K562 (cell line): ENCODE measurements around the gene PBX2. TPM values are rescaled to one million over a fixed set of nuclear protein-coding genes. Genes with fewer than 3 reads are reported as not detected.
A peak's percentile ranks its signal among the peaks of the same experiment; 100 is the strongest.

Source experiments
- ASH1L ChIP-seq: fragments of 450-650 bp; IDR thresholded peaks from 2 replicates; pipeline ENCODE4 v1.6.1; 2018; ENCODE audit warnings: borderline replicate concordance, mild to moderate bottlenecking, low read depth; ENCODE audit not compliant: partially characterized antibody
- CEBPG ChIP-seq, 3 experiments: fragments of 200-800 bp in 1 of 3; sonication (Bioruptor generic) in 1 of 3; sonication (generic) in 1 of 3; formaldehyde crosslinking in 1 of 3; IDR thresholded peaks in 2 of 3; conservative IDR thresholded peaks in 1 of 3; 2 replicates each; pipeline versions ENCODE4 v1.6.1 to v1.8.0; 2016 to 2022; ENCODE audit warnings: missing compliant biosample characterization in 2 of 3, missing genetic modification characterization in 2 of 3, mild to moderate bottlenecking in 1 of 3, missing genetic modification reagents in 1 of 3
- CHCHD3 ChIP-seq: fragments of 250-450 bp; sonication (Bioruptor Pico); IDR thresholded peaks from 2 replicates; pipeline ENCODE4 v2.1.2; 2022; ENCODE audit warnings: mild to moderate bottlenecking
- ETV6 ChIP-seq, 3 experiments: fragments of 150-350 bp in 1 of 3; sonication (generic) in 1 of 3; formaldehyde crosslinking in 1 of 3; IDR thresholded peaks; 2 replicates each; pipeline versions ENCODE4 v1.6.1 to v1.8.0; 2014 to 2022; ENCODE audit warnings: borderline replicate concordance in 2 of 3, low read depth in 2 of 3, antibody characterized with exemption in 1 of 3, low read length in 1 of 3, mild to moderate bottlenecking in 1 of 3, missing genetic modification reagents in 1 of 3
- NCOA6 ChIP-seq: fragments of 450-650 bp; IDR thresholded peaks from 2 replicates; pipeline ENCODE4 v1.6.1; 2017; ENCODE audit warnings: mild to moderate bottlenecking
- NFE2 ChIP-seq: IDR thresholded peaks from 2 replicates; pipeline ENCODE4 v1.6.1; 2014; ENCODE audit warnings: antibody characterized with exemption, low read depth
- NUFIP1 ChIP-seq: fragments of 450-650 bp; IDR thresholded peaks from 2 replicates; pipeline ENCODE4 v1.6.1; 2018; ENCODE audit not compliant: partially characterized antibody
- SAP30 ChIP-seq: fragments of 200-600 bp; sonication (generic); IDR thresholded peaks from 2 replicates; pipeline ENCODE4 v1.6.1; 2012; ENCODE audit warnings: borderline replicate concordance, low read depth, mild to moderate bottlenecking, moderate library complexity, low read length, control low read depth, inconsistent platforms; ENCODE audit not compliant: insufficient read depth, poor library complexity, severe bottlenecking
- SIN3B ChIP-seq: fragments of 450-650 bp; IDR thresholded peaks from 2 replicates; pipeline ENCODE4 v1.6.1; 2017; ENCODE audit warnings: low read depth, mild to moderate bottlenecking, moderate library complexity
- SMARCC2 ChIP-seq: fragments of 450-650 bp; IDR thresholded peaks from 2 replicates; pipeline ENCODE4 v1.6.1; 2017; ENCODE audit warnings: antibody characterized with exemption, moderate library complexity, mild to moderate bottlenecking, low read depth
- SOX6 ChIP-seq: fragments of 450-650 bp; IDR thresholded peaks from 2 replicates; pipeline ENCODE4 v1.6.1; 2014; ENCODE audit warnings: mild to moderate bottlenecking
- TBL1XR1 ChIP-seq, 2 experiments: IDR thresholded peaks; 2 replicates each; pipeline ENCODE4 v1.6.1; 2012; ENCODE audit warnings: improper control_type of control experiment in 2 of 2, low read length in 2 of 2, mild to moderate bottlenecking in 1 of 2
- TCF7L2 ChIP-seq: fragments of 150-350 bp; IDR thresholded peaks from 2 replicates; pipeline ENCODE4 v1.6.1; 2016; ENCODE audit warnings: low read depth, mild to moderate bottlenecking, low read length, moderate library complexity
- TRIM24 ChIP-seq, 2 experiments: fragments of 450-650 bp; IDR thresholded peaks; 2 replicates each; pipeline ENCODE4 v1.6.1; 2016
- XRCC5 ChIP-seq: fragments of 200-400 bp; formaldehyde crosslinking; IDR thresholded peaks from 2 replicates; pipeline ENCODE4 v1.6.1; 2017; ENCODE audit warnings: low read depth, mild to moderate bottlenecking, low read length
- ZNF232 ChIP-seq: sonication (generic); formaldehyde crosslinking; IDR thresholded peaks from 2 replicates; pipeline ENCODE4 v1.8.0; 2022; ENCODE audit warnings: mild to moderate bottlenecking, missing genetic modification reagents
- ZNF431 ChIP-seq: sonication (generic); formaldehyde crosslinking; IDR thresholded peaks from 2 replicates; pipeline ENCODE4 v1.8.0; 2022; ENCODE audit warnings: mild to moderate bottlenecking, missing genetic modification reagents
- ZNF586 ChIP-seq: fragments of 450-650 bp; formaldehyde crosslinking; conservative IDR thresholded peaks from 2 replicates; pipeline ENCODE4 v1.4.0; 2020; ENCODE audit warnings: mild to moderate bottlenecking, moderate library complexity
- polyA plus RNA-seq, 8 experiments: library from polyadenylated mRNA; depleted of rRNA in 4 of 8; stranded (reverse) in 5 of 8; unstranded in 3 of 8; fragments of >200 nt; fragmentation: Nextera tagmentation in 2 of 8; fragmentation: Illumina TruSeq in 1 of 8; extraction: Ambion mirVana in 2 of 8; extraction: Trizol in 1 of 8; gene quantifications; 2 replicates each; pipeline versions ENCODE4 v1.2.1 to v1.2.3, GENCODE V29; 2011 to 2014; ENCODE audit warnings: inconsistent platforms in 1 of 8, missing spikeins in 1 of 8
- total RNA-seq, 7 experiments: library from RNA; depleted of rRNA in 6 of 7; stranded (reverse); fragments of >200 nt in 6 of 7; fragmentation: Illumina TruSeq in 2 of 7; extraction: Trizol in 2 of 7; gene quantifications; 2 replicates each; pipeline versions ENCODE4 v1.2.1 to v1.2.3, GENCODE V29; 2011 to 2021; ENCODE audit warnings: low replicate concordance in 1 of 7
- TF ChIP-seq, protein P1 (sequence below): fragments of 450-650 bp; formaldehyde crosslinking; IDR thresholded peaks from 2 replicates; pipeline ENCODE4 v1.4.0; 2020; ENCODE audit warnings: mild to moderate bottlenecking, mixed read lengths
- TF ChIP-seq, protein P2 (sequence below): fragments of 250-450 bp; sonication (Bioruptor Pico); IDR thresholded peaks from 2 replicates; pipeline ENCODE4 v1.8.0; 2022; ENCODE audit warnings: moderate library complexity, mild to moderate bottlenecking, inconsistent platforms
- TF ChIP-seq, protein P3 (sequence below): fragments of 250-450 bp; sonication (Bioruptor Pico); IDR thresholded peaks from 2 replicates; pipeline ENCODE4 v1.4.0; 2020
- TF ChIP-seq, protein P4 (sequence below): sonication (generic); formaldehyde crosslinking; IDR thresholded peaks from 2 replicates; pipeline ENCODE4 v1.8.1; 2022; ENCODE audit warnings: missing genetic modification reagents
- TF ChIP-seq, protein P5 (sequence below): sonication (generic); formaldehyde crosslinking; IDR thresholded peaks from 2 replicates; pipeline ENCODE4 v1.9.0; 2022; ENCODE audit warnings: mild to moderate bottlenecking, missing genetic modification reagents

The PBX2 gene
- total and polyA plus RNA-seq, 9 of the 15 experiments (the other 6 are each of a cell fraction or from before 2014, with no cell fraction given) = 1.9 to 134 (median 62.5) TPM

DNA sequence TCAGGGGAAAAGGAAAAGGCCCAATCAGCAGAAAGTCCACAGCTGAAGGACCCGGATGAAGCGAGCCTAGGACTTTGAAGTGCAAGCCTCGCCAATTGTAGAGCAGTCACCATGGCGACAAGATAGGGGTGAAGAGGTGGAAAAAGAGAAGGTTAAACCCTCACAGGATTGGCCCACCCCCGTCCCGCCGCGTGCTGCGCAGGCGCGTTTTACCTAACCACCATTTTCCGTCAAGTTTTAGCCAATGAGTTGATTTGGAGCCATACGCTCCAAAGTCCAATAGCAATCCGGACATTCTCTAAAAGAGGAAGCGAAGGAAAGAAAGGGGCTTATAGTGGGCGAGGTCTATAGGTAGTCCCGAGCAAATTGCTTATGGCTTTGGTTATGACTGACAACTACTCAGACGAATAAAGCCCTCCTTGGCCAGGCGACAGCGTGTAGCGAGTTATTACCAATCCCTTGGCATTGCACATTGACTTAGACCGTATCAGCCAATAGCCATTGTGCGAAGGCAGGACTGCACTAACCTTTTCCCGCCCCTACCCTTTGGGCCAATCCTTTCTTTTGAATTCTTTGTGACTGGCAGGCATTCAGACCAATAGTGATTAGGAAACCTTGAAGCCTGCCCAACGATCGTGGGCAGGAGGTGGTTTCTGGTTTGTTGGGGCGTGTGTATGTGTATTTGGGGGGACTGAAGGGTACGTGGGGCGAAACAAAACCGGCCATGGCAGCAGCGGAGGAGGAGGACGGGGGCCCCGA is 12.0 kb downstream of the PBX2 start, which contains the start of gene RNF5 (continued):
- TF ChIP-seq SIN3B (no peak), ETV6 (IDR thresholded peaks at IDR 0.05; ENCODE audit: borderline replicate concordance in 1 of 2, low read depth in 2 of 2, low read length in 1 of 2) (no peak), ETV6 (CRISPR knock-in tag; IDR thresholded peaks at IDR 0.05; ENCODE audit: borderline replicate concordance) (no peak), SAP30 (no peak), XRCC5 (0 out of 2 replicates have a peak, but pooled peaks have one; percentile 51), SOX6 (0 out of 2 replicates have a peak, but pooled peaks have one; percentile 4), CEBPG (CRISPR knock-in tag; IDR thresholded peaks at IDR 0.05) (no peak), CEBPG (tag; conservative IDR thresholded peaks at IDR 0.05 in 1 of 2, IDR thresholded peaks at IDR 0.05 in 1 of 2) (0 out of 4 replicates have a peak, but pooled peaks of 1 of the 2 experiments have one; percentile 27), ASH1L (peak; percentile 98), TRIM24 (IDR thresholded peaks at IDR 0.05) (no peak), CHCHD3 (CRISPR knock-in tag) (no peak), TCF7L2 (peak; percentile 80), NCOA6 (no peak), SMARCC2 (no peak), ZNF586 (CRISPR knock-in tag) (no peak), NUFIP1 (no peak), ZNF431 (CRISPR knock-in tag) (no peak; the same call in 1 of the 2 replicates), TBL1XR1 (IDR thresholded peaks at IDR 0.05; ENCODE audit: low read length in 2 of 2) (peak in 1 of 2 experiments; percentile 4; a peak in 1 of 4 replicates), ZNF232 (CRISPR knock-in tag) (no peak), NFE2 (no peak)
- TF ChIP-seq, protein P1, sequence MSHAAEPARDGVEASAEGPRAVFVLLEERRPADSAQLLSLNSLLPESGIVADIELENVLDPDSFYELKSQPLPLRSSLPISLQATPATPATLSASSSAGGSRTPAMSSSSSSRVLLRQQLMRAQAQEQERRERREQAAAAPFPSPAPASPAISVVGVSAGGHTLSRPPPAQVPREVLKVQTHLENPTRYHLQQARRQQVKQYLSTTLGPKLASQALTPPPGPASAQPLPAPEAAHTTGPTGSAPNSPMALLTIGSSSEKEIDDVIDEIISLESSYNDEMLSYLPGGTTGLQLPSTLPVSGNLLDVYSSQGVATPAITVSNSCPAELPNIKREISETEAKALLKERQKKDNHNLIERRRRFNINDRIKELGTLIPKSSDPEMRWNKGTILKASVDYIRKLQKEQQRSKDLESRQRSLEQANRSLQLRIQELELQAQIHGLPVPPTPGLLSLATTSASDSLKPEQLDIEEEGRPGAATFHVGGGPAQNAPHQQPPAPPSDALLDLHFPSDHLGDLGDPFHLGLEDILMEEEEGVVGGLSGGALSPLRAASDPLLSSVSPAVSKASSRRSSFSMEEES (CRISPR knock-in tag) = no peak
- TF ChIP-seq, protein P2, sequence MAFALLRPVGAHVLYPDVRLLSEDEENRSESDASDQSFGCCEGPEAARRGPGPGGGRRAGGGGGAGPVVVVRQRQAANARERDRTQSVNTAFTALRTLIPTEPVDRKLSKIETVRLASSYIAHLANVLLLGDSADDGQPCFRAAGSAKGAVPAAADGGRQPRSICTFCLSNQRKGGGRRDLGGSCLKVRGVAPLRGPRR (CRISPR knock-in tag) = no peak
- TF ChIP-seq, protein P3, sequence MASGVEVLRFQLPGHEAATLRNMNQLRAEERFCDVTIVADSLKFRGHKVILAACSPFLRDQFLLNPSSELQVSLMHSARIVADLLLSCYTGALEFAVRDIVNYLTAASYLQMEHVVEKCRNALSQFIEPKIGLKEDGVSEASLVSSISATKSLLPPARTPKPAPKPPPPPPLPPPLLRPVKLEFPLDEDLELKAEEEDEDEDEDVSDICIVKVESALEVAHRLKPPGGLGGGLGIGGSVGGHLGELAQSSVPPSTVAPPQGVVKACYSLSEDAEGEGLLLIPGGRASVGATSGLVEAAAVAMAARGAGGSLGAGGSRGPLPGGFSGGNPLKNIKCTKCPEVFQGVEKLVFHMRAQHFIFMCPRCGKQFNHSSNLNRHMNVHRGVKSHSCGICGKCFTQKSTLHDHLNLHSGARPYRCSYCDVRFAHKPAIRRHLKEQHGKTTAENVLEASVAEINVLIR (CRISPR knock-in tag) = peak; percentile 57; the same call in 1 of the 2 replicates
- TF ChIP-seq, protein P4, sequence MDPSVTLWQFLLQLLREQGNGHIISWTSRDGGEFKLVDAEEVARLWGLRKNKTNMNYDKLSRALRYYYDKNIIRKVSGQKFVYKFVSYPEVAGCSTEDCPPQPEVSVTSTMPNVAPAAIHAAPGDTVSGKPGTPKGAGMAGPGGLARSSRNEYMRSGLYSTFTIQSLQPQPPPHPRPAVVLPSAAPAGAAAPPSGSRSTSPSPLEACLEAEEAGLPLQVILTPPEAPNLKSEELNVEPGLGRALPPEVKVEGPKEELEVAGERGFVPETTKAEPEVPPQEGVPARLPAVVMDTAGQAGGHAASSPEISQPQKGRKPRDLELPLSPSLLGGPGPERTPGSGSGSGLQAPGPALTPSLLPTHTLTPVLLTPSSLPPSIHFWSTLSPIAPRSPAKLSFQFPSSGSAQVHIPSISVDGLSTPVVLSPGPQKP (CRISPR knock-in tag) = no peak
- TF ChIP-seq, protein P5, sequence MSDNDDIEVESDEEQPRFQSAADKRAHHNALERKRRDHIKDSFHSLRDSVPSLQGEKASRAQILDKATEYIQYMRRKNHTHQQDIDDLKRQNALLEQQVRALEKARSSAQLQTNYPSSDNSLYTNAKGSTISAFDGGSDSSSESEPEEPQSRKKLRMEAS (CRISPR knock-in tag) = peak; percentile 89
